ENCODE data around the gene ASB6.

- no peak for TF ChIP-seq ZFP36 (IDR thresholded peaks at IDR 0.05; ENCODE audit: borderline replicate concordance, partially characterized antibody)
- no peak for TF ChIP-seq HDAC2 (IDR thresholded peaks at IDR 0.05)
- TF ChIP-seq, protein P1, sequence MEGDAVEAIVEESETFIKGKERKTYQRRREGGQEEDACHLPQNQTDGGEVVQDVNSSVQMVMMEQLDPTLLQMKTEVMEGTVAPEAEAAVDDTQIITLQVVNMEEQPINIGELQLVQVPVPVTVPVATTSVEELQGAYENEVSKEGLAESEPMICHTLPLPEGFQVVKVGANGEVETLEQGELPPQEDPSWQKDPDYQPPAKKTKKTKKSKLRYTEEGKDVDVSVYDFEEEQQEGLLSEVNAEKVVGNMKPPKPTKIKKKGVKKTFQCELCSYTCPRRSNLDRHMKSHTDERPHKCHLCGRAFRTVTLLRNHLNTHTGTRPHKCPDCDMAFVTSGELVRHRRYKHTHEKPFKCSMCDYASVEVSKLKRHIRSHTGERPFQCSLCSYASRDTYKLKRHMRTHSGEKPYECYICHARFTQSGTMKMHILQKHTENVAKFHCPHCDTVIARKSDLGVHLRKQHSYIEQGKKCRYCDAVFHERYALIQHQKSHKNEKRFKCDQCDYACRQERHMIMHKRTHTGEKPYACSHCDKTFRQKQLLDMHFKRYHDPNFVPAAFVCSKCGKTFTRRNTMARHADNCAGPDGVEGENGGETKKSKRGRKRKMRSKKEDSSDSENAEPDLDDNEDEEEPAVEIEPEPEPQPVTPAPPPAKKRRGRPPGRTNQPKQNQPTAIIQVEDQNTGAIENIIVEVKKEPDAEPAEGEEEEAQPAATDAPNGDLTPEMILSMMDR (IDR thresholded peaks at IDR 0.05), result no peak
- no peak for TF ChIP-seq POLR2A (IDR thresholded peaks at IDR 0.05; ENCODE audit: low read length)
- TF ChIP-seq TP53 (CRISPR knock-in tag; IDR thresholded peaks at IDR 0.05), result no peak
- TF ChIP-seq CHD2 (IDR thresholded peaks at IDR 0.05; ENCODE audit: low read length, partially characterized antibody), result no peak
- TF ChIP-seq MAX (IDR thresholded peaks at IDR 0.05), result no peak
- TF ChIP-seq JUN (IDR thresholded peaks at IDR 0.05), result no peak
- TF ChIP-seq CEBPB (IDR thresholded peaks at IDR 0.05), result no peak
- TF ChIP-seq GATA3 (IDR thresholded peaks at IDR 0.05; ENCODE audit: borderline replicate concordance), result no peak
- no peak for TF ChIP-seq MYC (IDR thresholded peaks at IDR 0.05; ENCODE audit: borderline replicate concordance, low read length)
- no peak for TF ChIP-seq SREBF2 (IDR thresholded peaks at IDR 0.05)
- no peak for TF ChIP-seq USF2 (IDR thresholded peaks at IDR 0.05)
- TF ChIP-seq BHLHE40 (IDR thresholded peaks at IDR 0.05; ENCODE audit: low read depth, low read length), result no peak
Measured at GRCh38 chr9:129654554-129655040, 12.6 kb upstream of the ASB6 start.
